Left lung (tissue), 10 donors: ENCODE results near the gene ADGRG4. TPM values are rescaled to one million over a fixed set of nuclear protein-coding genes. Genes with fewer than 3 reads are reported as not detected.

ENCODE experiments used
- ATAC-seq: fragments of 200-7000 bp; cut with Tn5 transposase; one replicate; pipeline ENCODE4 v1.9.1; 2020; ENCODE audit warnings: moderate library complexity
- DNase-seq, 4 donors: peaks; one replicate each; pipeline ENCODE4 v3.0.0-alpha.2; 2013 to 2020
- H3K27ac ChIP-seq, 2 donors: fragments of 200-600 bp; sonication (generic) in 1 of 2; one replicate each; pipeline versions ENCODE4 v1.5.0 to v1.8.0; 2020 to 2021
- H3K27me3 ChIP-seq, 2 donors: fragments of 200-600 bp; sonication (generic) in 1 of 2; one replicate each; pipeline versions ENCODE4 v1.5.0 to v1.8.0; 2020 to 2021
- H3K36me3 ChIP-seq, 2 donors: fragments of 200-600 bp; sonication (generic) in 1 of 2; one replicate each; pipeline versions ENCODE4 v1.5.0 to v1.8.0; 2020 to 2021
- H3K4me1 ChIP-seq, 2 donors: fragments of 200-600 bp; one replicate each; pipeline ENCODE4 v1.8.0; 2021
- H3K4me3 ChIP-seq, 2 donors: fragments of 200-600 bp; sonication (generic) in 1 of 2; one replicate each; pipeline versions ENCODE4 v1.5.0 to v1.8.0; 2020 to 2021; ENCODE audit warnings: mild to moderate bottlenecking in 1 of 2
- H3K9me3 ChIP-seq, 2 donors: fragments of 200-600 bp; sonication (generic) in 1 of 2; one replicate each; pipeline versions ENCODE4 v1.5.0 to v1.8.0; 2020 to 2021
- CTCF ChIP-seq, 2 donors: fragments of 200-600 bp; sonication (generic) in 1 of 2; IDR thresholded peaks; one replicate each; pipeline versions ENCODE4 v1.5.0 to v1.8.0; 2021; ENCODE audit warnings: antibody characterized with exemption in 2 of 2
- intact Hi-C, 2 donors: fragments of 100-400 bp; cut with DNase I; formaldehyde crosslinking; loops; one replicate each; pipeline versions ENCODE4 v1.11.2 to v1.14.2; 2022
- polyA plus RNA-seq, 6 donors: library from polyadenylated mRNA; unstranded; fragments of 120-200 nt; gene quantifications; one replicate each; pipeline ENCODE4 v1.2.1, GENCODE V29; 2013; ENCODE audit not compliant: insufficient read length in 6 of 6
- total RNA-seq, 2 donors: library from RNA; stranded (reverse); fragmentation: NEBNext Ultra II Directional; extraction: Animal tissue kit (Norgen Biotek cat#: 25700); gene quantifications; one replicate each; pipeline ENCODE4 v1.2.1, GENCODE V29; 2021
- donor health status: DM: no; HTN: yes; CAD: no.
- donor health status: DM: no; HTN: no; CAD: no.

Gene ADGRG4
- total and polyA plus RNA-seq, 8 donors = 0.03 TPM; not detected in 7

GRCh38 chrX:136266828-136267227, 33.9 kb upstream of the ADGRG4 start:
- ATAC-seq = no peak
- Histone ChIP-seq H3K27ac (no peak overlapping the region), H3K4me3 (no peak overlapping the region)

GRCh38 chrX:136268051-136269048, 32.4 kb upstream of the ADGRG4 start:
- intact Hi-C loops = loop anchor here in 1 of 2 donors (10.0 kb wide), 1 partner anchor 244 kb away; no protein-coding TSS in a partner anchor
- no peaks in the 10 kb centered on the region for H3K36me3 ChIP-seq
- H3K27ac ChIP-seq = no peak overlapping the region
- no peaks in the 10 kb centered on the region for H3K27me3 ChIP-seq
- no peaks in the 10 kb centered on the region for H3K9me3 ChIP-seq
- no peaks in the 10 kb centered on the region for H3K4me1 ChIP-seq
- peak in 2 of 4 donors; percentile 12 to 53 for DNase-seq
- H3K4me3 ChIP-seq = no peak overlapping the region
- peak; percentile 73 for ATAC-seq
- peak; percentile 71 to 83 for TF ChIP-seq CTCF (IDR thresholded peaks at IDR 0.05)

More at GRCh38 chrX:136266828-136267227, 33.9 kb upstream of the ADGRG4 start:
- H3K9me3 ChIP-seq = no peaks in the 10 kb centered on the region
- DNase-seq = no peak
- no peaks in the 10 kb centered on the region for H3K4me1 ChIP-seq
- intact Hi-C loops = loop anchor here in 1 of 2 donors (10.0 kb wide), 1 partner anchor 242 kb away; no protein-coding TSS in a partner anchor
- H3K27me3 ChIP-seq = no peaks in the 10 kb centered on the region
- H3K36me3 ChIP-seq = no peaks in the 10 kb centered on the region
- no peak for TF ChIP-seq CTCF (IDR thresholded peaks at IDR 0.05)

GRCh38 chrX:136269921-136270320, 30.8 kb upstream of the ADGRG4 start:
- ATAC-seq = no peak
- H3K27me3 ChIP-seq = no peaks in the 10 kb centered on the region
- no peak for DNase-seq
- no peak overlapping the region for H3K27ac ChIP-seq
- intact Hi-C loops = loop anchor here in 1 of 2 donors (10.0 kb wide), 1 partner anchor 245 kb away; no protein-coding TSS in a partner anchor
- no peak for TF ChIP-seq CTCF (IDR thresholded peaks at IDR 0.05)
- no peaks in the 10 kb centered on the region for H3K9me3 ChIP-seq
- H3K4me3 ChIP-seq = no peak overlapping the region
- no peaks in the 10 kb centered on the region for H3K4me1 ChIP-seq
- no peaks in the 10 kb centered on the region for H3K36me3 ChIP-seq

- no peaks in the 10 kb centered on the region for H3K4me1 ChIP-seq
- ATAC-seq (no peak), DNase-seq (no peak)
- H3K27ac ChIP-seq = no peak overlapping the region
- intact Hi-C loops = no loop called here
- H3K36me3 ChIP-seq = no peaks in the 10 kb centered on the region
- no peak for TF ChIP-seq CTCF (IDR thresholded peaks at IDR 0.05)
- no peaks in the 10 kb centered on the region for H3K27me3 ChIP-seq
- no peaks in the 10 kb centered on the region for H3K9me3 ChIP-seq
- no peak overlapping the region for H3K4me3 ChIP-seq
These were observed 29.5 kb upstream of the ADGRG4 start for GRCh38 chrX:136271300-136271699.

- ATAC-seq (no peak), DNase-seq (no peak)
- Histone ChIP-seq H3K9me3 (no peaks in the 10 kb centered on the region), H3K4me3 (no peak overlapping the region), H3K27me3 (no peaks in the 10 kb centered on the region), H3K27ac (no peak overlapping the region), H3K4me1 (no peaks in the 10 kb centered on the region), H3K36me3 (no peaks in the 10 kb centered on the region)
- no peak for TF ChIP-seq CTCF (IDR thresholded peaks at IDR 0.05)
- intact Hi-C loops = no loop called here
These were observed 28.4 kb upstream of the ADGRG4 start for GRCh38 chrX:136272325-136272724.
